Naive thymus-derived CD4-positive, alpha-beta T cell (primary cell): Measurements from ENCODE around the gene WDR7. TPM values are rescaled to one million over a fixed set of nuclear protein-coding genes. Genes with fewer than 3 reads are reported as not detected.
A peak's percentile ranks its signal among the peaks of the same experiment; 100 is the strongest.

Source experiments
- ATAC-seq: fragments of 150-1000 bp; cut with Tn5 transposase; 2 replicates; pipeline ENCODE4 v1.10.0; 2021; ENCODE audit warnings: mild to moderate bottlenecking, moderate library complexity
- CTCF ChIA-PET: fragments of 350-600 bp; sonication (Branson Sonifier 250); formaldehyde crosslinking; loops from one replicate; lab custom pipeline; 2021; ENCODE audit warnings: antibody characterized with exemption; lab: Charles Lee
- POLR2A ChIA-PET: fragments of 350-600 bp; sonication (Branson Sonifier 250); formaldehyde crosslinking; loops from one replicate; lab custom pipeline; 2021; ENCODE audit warnings: antibody characterized with exemption, inconsistent platforms; lab: Charles Lee
- DNase-seq, 9 donors: peaks; one replicate each; pipeline versions ENCODE4 v3.0.0 to v3.0.0-alpha.2; 2020 to 2022; ENCODE audit warnings: mixed read lengths in 1 of 9
- H3K27ac ChIP-seq: one replicate; pipeline ENCODE4 v1.7.0; 2013; ENCODE audit warnings: mild to moderate bottlenecking, low read depth, low read length, moderate library complexity
- H3K27me3 ChIP-seq, 2 donors: one replicate each; pipeline ENCODE4 v1.7.0; 2013; ENCODE audit warnings: low read length in 2 of 2, mild to moderate bottlenecking in 2 of 2, moderate library complexity in 2 of 2; ENCODE audit not compliant: control insufficient read depth in 2 of 2, insufficient read depth in 2 of 2
- H3K36me3 ChIP-seq, 3 experiments: 1 replicate in 2 of 3; 2 replicates in 1 of 3; pipeline ENCODE4 v1.7.0; 2013; ENCODE audit warnings: low read length in 3 of 3, mild to moderate bottlenecking in 3 of 3, moderate library complexity in 1 of 3; ENCODE audit not compliant: insufficient read depth in 3 of 3, control insufficient read depth in 2 of 3
- H3K4me1 ChIP-seq, 2 donors: one replicate each; pipeline ENCODE4 v1.7.0; 2013; ENCODE audit warnings: low read length in 2 of 2, mild to moderate bottlenecking in 2 of 2, moderate library complexity in 1 of 2; ENCODE audit not compliant: control insufficient read depth in 2 of 2, insufficient read depth in 2 of 2
- H3K4me3 ChIP-seq: 2 replicates; pipeline ENCODE4 v1.7.0; 2013; ENCODE audit warnings: mild to moderate bottlenecking, low read length
- H3K9me3 ChIP-seq, 3 experiments: 1 replicate in 2 of 3; 2 replicates in 1 of 3; pipeline ENCODE4 v1.7.0; 2013; ENCODE audit warnings: low read length in 3 of 3; ENCODE audit not compliant: control insufficient read depth in 2 of 3
- H3K27ac Mint-ChIP-seq, 9 donors: one replicate each; pipeline ENCODE4 v1.8.0; 2020 to 2022; ENCODE audit warnings: mixed read lengths in 9 of 9, mild to moderate bottlenecking in 8 of 9, moderate library complexity in 5 of 9, inconsistent platforms in 2 of 9
- H3K27me3 Mint-ChIP-seq, 5 donors: one replicate each; pipeline ENCODE4 v1.8.0; 2021 to 2022; ENCODE audit warnings: mixed read lengths in 5 of 5, mild to moderate bottlenecking in 1 of 5
- H3K36me3 Mint-ChIP-seq, 5 donors: one replicate each; pipeline ENCODE4 v1.8.0; 2020 to 2022; ENCODE audit warnings: mixed read lengths in 5 of 5, mild to moderate bottlenecking in 3 of 5, inconsistent platforms in 1 of 5
- H3K4me1 Mint-ChIP-seq, 7 donors: one replicate each; pipeline ENCODE4 v1.8.0; 2020 to 2022; ENCODE audit warnings: mixed read lengths in 7 of 7, mild to moderate bottlenecking in 3 of 7, inconsistent platforms in 1 of 7
- H3K4me3 Mint-ChIP-seq, 10 donors: one replicate each; pipeline ENCODE4 v1.8.0; 2020 to 2022; ENCODE audit warnings: mild to moderate bottlenecking in 10 of 10, mixed read lengths in 10 of 10, moderate library complexity in 6 of 10, inconsistent platforms in 2 of 10
- H3K9me3 Mint-ChIP-seq, 11 donors: one replicate each; pipeline ENCODE4 v1.8.0; 2020 to 2022; ENCODE audit warnings: mixed read lengths in 11 of 11, mild to moderate bottlenecking in 4 of 11, inconsistent platforms in 1 of 11, moderate library complexity in 1 of 11
- intact Hi-C, 2 donors: fragments of 100-400 bp; cut with micrococcal nuclease; formaldehyde crosslinking; loops; one replicate each; pipeline ENCODE4 v1.15.1; 2023
- polyA plus RNA-seq, 2 donors: library from polyadenylated mRNA; unstranded; fragments of 300-500 nt; fragmentation: Illumina TruSeq; gene quantifications; one replicate each; pipeline ENCODE4 v1.2.3, GENCODE V29; 2021
- total RNA-seq, 6 experiments: library from RNA in 5 of 6; stranded (reverse) in 5 of 6; gene quantifications; 1 replicate in 5 of 6; 2 replicates in 1 of 6; pipeline ENCODE4 v1.2.3 and lab custom pipeline; 2021 to 2026

The WDR7 gene
- total and polyA plus RNA-seq, 7 experiments from 2014 or later: 28.3 to 59.8 (median 50.1) TPM

- no peaks in the 10 kb centered on the region for H3K9me3 ChIP-seq
- peaks cover 8 to 44% (median 32%) of the 10 kb centered on the region in 7 donors for H3K4me1 Mint-ChIP-seq
- H3K36me3 Mint-ChIP-seq: peaks cover 0 to 15% (median 0%) of the 10 kb centered on the region in 5 donors
Observed at GRCh38 chr18:57015451-57015850, 364.3 kb downstream of the WDR7 start.

GRCh38 chr18:57018845-57019244, 367.7 kb downstream of the WDR7 start:
- no peaks in the 10 kb centered on the region for H3K27me3 ChIP-seq
- DNase-seq (no peak), ATAC-seq (no peak)
- intact Hi-C loops: no loop called here
- H3K36me3 Mint-ChIP-seq: peaks cover 0 to 32% (median 15%) of the 10 kb centered on the region in 5 donors
- peaks cover 0 to 1% (median 0%) of the 10 kb centered on the region in 11 donors for H3K9me3 Mint-ChIP-seq
- no peak overlapping the region for H3K4me3 Mint-ChIP-seq
- H3K9me3 ChIP-seq: no peaks in the 10 kb centered on the region
- H3K4me1 ChIP-seq: peaks cover 0 to 8% of the 10 kb centered on the region in 2 donors
- peaks cover 0 to 8% (median 0%) of the 10 kb centered on the region in 3 experiments for H3K36me3 ChIP-seq
- H3K27me3 Mint-ChIP-seq: no peaks in the 10 kb centered on the region
- H3K4me1 Mint-ChIP-seq: peaks cover 9 to 39% (median 28%) of the 10 kb centered on the region in 7 donors
- ChIA-PET POLR2A (no interaction called here), CTCF (no interaction called here)
- H3K4me3 ChIP-seq: no peak overlapping the region
- no peak overlapping the region for H3K27ac ChIP-seq
- no peak overlapping the region for H3K27ac Mint-ChIP-seq

More at GRCh38 chr18:57015451-57015850, 364.3 kb downstream of the WDR7 start:
- DNase-seq (no peak), ATAC-seq (no peak)
- H3K27ac Mint-ChIP-seq: peak overlapping the region in 1 of 9 donors; percentile 72
- POLR2A ChIA-PET: no interaction called here
- H3K27ac ChIP-seq: no peak overlapping the region
- no peak overlapping the region for H3K4me3 Mint-ChIP-seq
- no peaks in the 10 kb centered on the region for H3K36me3 ChIP-seq
- H3K4me1 ChIP-seq: peaks cover 0 to 8% of the 10 kb centered on the region in 2 donors
- CTCF ChIA-PET: no interaction called here
- H3K9me3 Mint-ChIP-seq: no peaks in the 10 kb centered on the region
- intact Hi-C loops: no loop called here
- H3K27me3 ChIP-seq: no peaks in the 10 kb centered on the region
- H3K27me3 Mint-ChIP-seq: no peaks in the 10 kb centered on the region
- no peak overlapping the region for H3K4me3 ChIP-seq

GRCh38 chr18:57022716-57023115, 371.6 kb downstream of the WDR7 start:
- ATAC-seq (no peak), DNase-seq (no peak)
- ChIA-PET CTCF (no interaction called here), POLR2A (no interaction called here)
- H3K9me3 ChIP-seq: no peaks in the 10 kb centered on the region
- peaks cover 2 to 56% (median 29%) of the 10 kb centered on the region in 5 donors for H3K36me3 Mint-ChIP-seq
- H3K27me3 Mint-ChIP-seq: no peaks in the 10 kb centered on the region
- H3K9me3 Mint-ChIP-seq: peaks cover 0 to 1% (median 0%) of the 10 kb centered on the region in 11 donors
- peaks cover under 1 to 4% (median under 1%) of the 10 kb centered on the region in 7 donors for H3K4me1 Mint-ChIP-seq
- peak overlapping the region in 3 of 9 donors; percentile 51 to 87 (median 76) for H3K27ac Mint-ChIP-seq
- no peak overlapping the region for H3K4me3 Mint-ChIP-seq
- no peaks in the 10 kb centered on the region for H3K4me1 ChIP-seq
- H3K36me3 ChIP-seq: peaks cover 0 to 22% (median 0%) of the 10 kb centered on the region in 3 experiments
- intact Hi-C loops: no loop called here
- no peaks in the 10 kb centered on the region for H3K27me3 ChIP-seq
- H3K27ac ChIP-seq: no peak overlapping the region
- no peak overlapping the region for H3K4me3 ChIP-seq

- ATAC-seq (no peak), DNase-seq (no peak)
- CTCF ChIA-PET: no interaction called here
- Histone ChIP-seq H3K4me1 (no peaks in the 10 kb centered on the region), H3K27ac (no peak overlapping the region), H3K27me3 (no peaks in the 10 kb centered on the region), H3K9me3 (no peaks in the 10 kb centered on the region), H3K4me3 (no peak overlapping the region), H3K36me3 (peaks cover 0 to 26% (median 0%) of the 10 kb centered on the region in 3 experiments)
- H3K36me3 Mint-ChIP-seq: peaks cover 2 to 63% (median 35%) of the 10 kb centered on the region in 5 donors
- peak overlapping the region in 1 of 9 donors; percentile 50 for H3K27ac Mint-ChIP-seq
- H3K9me3 Mint-ChIP-seq: peaks cover 0 to 1% (median 0%) of the 10 kb centered on the region in 11 donors
- POLR2A ChIA-PET: no interaction called here
- H3K4me1 Mint-ChIP-seq: peaks cover 0 to 2% (median 0%) of the 10 kb centered on the region in 7 donors
- no peak overlapping the region for H3K4me3 Mint-ChIP-seq
- intact Hi-C loops: no loop called here
- H3K27me3 Mint-ChIP-seq: no peaks in the 10 kb centered on the region
Observed at GRCh38 chr18:57023275-57023882, 372.2 kb downstream of the WDR7 start.

- Histone ChIP-seq H3K4me3 (no peak overlapping the region), H3K9me3 (no peaks in the 10 kb centered on the region), H3K27ac (no peak overlapping the region), H3K36me3 (peaks cover 0 to 40% (median 0%) of the 10 kb centered on the region in 3 experiments), H3K27me3 (no peaks in the 10 kb centered on the region), H3K4me1 (no peaks in the 10 kb centered on the region)
- H3K4me1 Mint-ChIP-seq: peaks cover 0 to 2% (median 0%) of the 10 kb centered on the region in 7 donors
- ATAC-seq (no peak), DNase-seq (no peak)
- ChIA-PET POLR2A (no interaction called here), CTCF (no interaction called here)
- intact Hi-C loops: no loop called here
- peak overlapping the region in 1 of 9 donors; percentile 28 for H3K27ac Mint-ChIP-seq
- H3K36me3 Mint-ChIP-seq: peaks cover 2 to 74% (median 53%) of the 10 kb centered on the region in 5 donors
- H3K9me3 Mint-ChIP-seq: peaks cover 0 to 4% (median 0%) of the 10 kb centered on the region in 11 donors
- no peak overlapping the region for H3K4me3 Mint-ChIP-seq
- H3K27me3 Mint-ChIP-seq: no peaks in the 10 kb centered on the region
Observed at GRCh38 chr18:57025540-57025939, 374.4 kb downstream of the WDR7 start.

- no peak for DNase-seq
- ChIA-PET CTCF (no interaction called here), POLR2A (no interaction called here)
- no peak for ATAC-seq
- intact Hi-C loops: no loop called here
- peaks cover 0 to 3% (median 0%) of the 10 kb centered on the region in 11 donors for H3K9me3 Mint-ChIP-seq
- H3K27me3 ChIP-seq: no peaks in the 10 kb centered on the region
- no peaks in the 10 kb centered on the region for H3K4me1 ChIP-seq
- H3K27ac ChIP-seq: no peak overlapping the region
- H3K36me3 Mint-ChIP-seq: peaks cover 2 to 72% (median 52%) of the 10 kb centered on the region in 5 donors
- H3K27me3 Mint-ChIP-seq: no peaks in the 10 kb centered on the region
- H3K9me3 ChIP-seq: no peaks in the 10 kb centered on the region
- no peak overlapping the region for H3K4me3 Mint-ChIP-seq
- H3K36me3 ChIP-seq: peaks cover 0 to 32% (median 0%) of the 10 kb centered on the region in 3 experiments
- H3K27ac Mint-ChIP-seq: no peak overlapping the region
- no peaks in the 10 kb centered on the region for H3K4me1 Mint-ChIP-seq
- no peak overlapping the region for H3K4me3 ChIP-seq
Observed at GRCh38 chr18:57026316-57026715, 375.2 kb downstream of the WDR7 start.
